ENCODE measurements around the gene GLP2R. TPM values are rescaled to one million over a fixed set of nuclear protein-coding genes. Genes with fewer than 3 reads are reported as not detected.

Gene GLP2R
- polyA plus RNA-seq, 1 of the 3 experiments (the other 2 are of a cell fraction) = not detected

- POLR2A ChIA-PET = no interaction called here
- WGBS (ENCODE audit: low lambda C conversion rate) = 12% methylated on average over 8 of the region's 8 CpGs
- no peak overlapping the region for H3K27ac ChIP-seq (ENCODE audit: low read depth in 2 of 2, low read length in 1 of 2)
Measured at GRCh38 chr17:9878786-9879525, 53.2 kb downstream of the GLP2R start.

DNA sequence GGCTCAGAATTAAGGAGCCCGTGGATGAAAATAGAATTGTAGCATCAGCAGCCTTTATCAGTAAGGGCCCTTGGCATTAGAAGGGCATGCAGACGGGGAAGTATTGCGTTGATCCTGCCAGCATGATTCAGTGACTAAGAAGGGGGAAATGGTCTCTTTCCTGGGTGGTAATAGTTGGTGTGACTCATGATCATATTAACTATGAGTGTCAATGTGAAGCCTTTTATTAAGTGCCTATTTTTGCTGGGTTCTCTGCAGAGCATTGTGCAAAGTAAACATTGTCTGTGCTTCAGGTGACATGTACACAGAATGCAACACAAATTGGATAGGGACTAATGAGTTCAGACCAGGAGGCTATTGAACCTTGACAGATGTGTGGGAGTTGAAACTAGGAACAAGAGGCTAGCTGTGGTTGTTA, 54.9 kb downstream of the GLP2R start:
- CTCF ChIA-PET = interaction anchor here (1.0 kb wide), 1 partner anchor 24 kb away, joined by 3 read pairs; no protein-coding TSS in a partner anchor
- H3K27ac ChIP-seq (ENCODE audit: low read depth in 2 of 2, low read length in 1 of 2) = no peak overlapping the region
- no peak for DNase-seq
- TF ChIP-seq TEAD4 (IDR thresholded peaks at IDR 0.05; ENCODE audit: borderline replicate concordance, insufficient read depth) (no peak), MXI1 (IDR thresholded peaks at IDR 0.05; ENCODE audit: low read depth, low read length) (no peak), SIN3A (IDR thresholded peaks at IDR 0.05; ENCODE audit: borderline replicate concordance, low read depth, low read length) (no peak), TAF1 (IDR thresholded peaks at IDR 0.05; ENCODE audit: borderline replicate concordance, low read depth, low read length) (no peak), ELF1 (IDR thresholded peaks at IDR 0.05) (no peak), MAX (IDR thresholded peaks at IDR 0.05; ENCODE audit: low read depth) (no peak), NFIC (IDR thresholded peaks at IDR 0.05; ENCODE audit: borderline replicate concordance) (no peak), EZH2phosphoT487 (IDR thresholded peaks at IDR 0.05; ENCODE audit: borderline replicate concordance, low read depth) (no peak)
- TF ChIP-seq, protein P1, sequence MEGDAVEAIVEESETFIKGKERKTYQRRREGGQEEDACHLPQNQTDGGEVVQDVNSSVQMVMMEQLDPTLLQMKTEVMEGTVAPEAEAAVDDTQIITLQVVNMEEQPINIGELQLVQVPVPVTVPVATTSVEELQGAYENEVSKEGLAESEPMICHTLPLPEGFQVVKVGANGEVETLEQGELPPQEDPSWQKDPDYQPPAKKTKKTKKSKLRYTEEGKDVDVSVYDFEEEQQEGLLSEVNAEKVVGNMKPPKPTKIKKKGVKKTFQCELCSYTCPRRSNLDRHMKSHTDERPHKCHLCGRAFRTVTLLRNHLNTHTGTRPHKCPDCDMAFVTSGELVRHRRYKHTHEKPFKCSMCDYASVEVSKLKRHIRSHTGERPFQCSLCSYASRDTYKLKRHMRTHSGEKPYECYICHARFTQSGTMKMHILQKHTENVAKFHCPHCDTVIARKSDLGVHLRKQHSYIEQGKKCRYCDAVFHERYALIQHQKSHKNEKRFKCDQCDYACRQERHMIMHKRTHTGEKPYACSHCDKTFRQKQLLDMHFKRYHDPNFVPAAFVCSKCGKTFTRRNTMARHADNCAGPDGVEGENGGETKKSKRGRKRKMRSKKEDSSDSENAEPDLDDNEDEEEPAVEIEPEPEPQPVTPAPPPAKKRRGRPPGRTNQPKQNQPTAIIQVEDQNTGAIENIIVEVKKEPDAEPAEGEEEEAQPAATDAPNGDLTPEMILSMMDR (IDR thresholded peaks at IDR 0.05) = no peak
- TF ChIP-seq, protein P2, sequence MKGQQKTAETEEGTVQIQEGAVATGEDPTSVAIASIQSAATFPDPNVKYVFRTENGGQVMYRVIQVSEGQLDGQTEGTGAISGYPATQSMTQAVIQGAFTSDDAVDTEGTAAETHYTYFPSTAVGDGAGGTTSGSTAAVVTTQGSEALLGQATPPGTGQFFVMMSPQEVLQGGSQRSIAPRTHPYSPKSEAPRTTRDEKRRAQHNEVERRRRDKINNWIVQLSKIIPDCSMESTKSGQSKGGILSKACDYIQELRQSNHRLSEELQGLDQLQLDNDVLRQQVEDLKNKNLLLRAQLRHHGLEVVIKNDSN (IDR thresholded peaks at IDR 0.05; ENCODE audit: borderline replicate concordance, low read depth) = no peak

More at GRCh38 chr17:9878786-9879525, 53.2 kb downstream of the GLP2R start:
- no peak overlapping the region for H3K4me3 ChIP-seq (ENCODE audit: low read depth in 2 of 2, low read length in 1 of 2)
- H3K9ac ChIP-seq = no peak overlapping the region
- H3F3A ChIP-seq (replicated peaks; ENCODE audit: insufficient read depth) = no peaks in the 10 kb centered on the region
- H3K9me2 ChIP-seq = no peaks in the 10 kb centered on the region
- H2AFZ ChIP-seq (ENCODE audit: low read depth) = no peak overlapping the region
- no peak for DNase-seq
- H3K4me2 ChIP-seq = no peak overlapping the region
- H3K79me2 ChIP-seq (ENCODE audit: insufficient read depth) = no peaks in the 10 kb centered on the region
- H3K36me3 ChIP-seq (replicated peaks in 1 of 2; ENCODE audit: control insufficient read depth in 1 of 2, insufficient read depth in 2 of 2, low read length in 1 of 2) = no peaks in the 10 kb centered on the region
- TF ChIP-seq FOXM1 (IDR thresholded peaks at IDR 0.05; ENCODE audit: low read depth) = no peak
- TF ChIP-seq EZH2phosphoT487 (IDR thresholded peaks at IDR 0.05; ENCODE audit: borderline replicate concordance, low read depth) = no peak
- TF ChIP-seq SMC3 (IDR thresholded peaks at IDR 0.05; ENCODE audit: low read depth, low read length) = no peak
- TF ChIP-seq GATA2 (CRISPR knock-in tag; IDR thresholded peaks at IDR 0.05) = no peak
- TF ChIP-seq FOXJ3 (CRISPR knock-in tag; IDR thresholded peaks at IDR 0.05) = no peak
- TF ChIP-seq SIN3A (IDR thresholded peaks at IDR 0.05; ENCODE audit: borderline replicate concordance, low read depth, low read length) = no peak
- no peak for TF ChIP-seq ELF1 (IDR thresholded peaks at IDR 0.05)
- no peak for TF ChIP-seq CHD2 (IDR thresholded peaks at IDR 0.05; ENCODE audit: low read length, partially characterized antibody)
- no peak for TF ChIP-seq NRF1 (IDR thresholded peaks at IDR 0.05; ENCODE audit: low read depth, low read length)
- no peak for TF ChIP-seq RAD21 (IDR thresholded peaks at IDR 0.05; ENCODE audit: low read length)
- TF ChIP-seq, protein P3, sequence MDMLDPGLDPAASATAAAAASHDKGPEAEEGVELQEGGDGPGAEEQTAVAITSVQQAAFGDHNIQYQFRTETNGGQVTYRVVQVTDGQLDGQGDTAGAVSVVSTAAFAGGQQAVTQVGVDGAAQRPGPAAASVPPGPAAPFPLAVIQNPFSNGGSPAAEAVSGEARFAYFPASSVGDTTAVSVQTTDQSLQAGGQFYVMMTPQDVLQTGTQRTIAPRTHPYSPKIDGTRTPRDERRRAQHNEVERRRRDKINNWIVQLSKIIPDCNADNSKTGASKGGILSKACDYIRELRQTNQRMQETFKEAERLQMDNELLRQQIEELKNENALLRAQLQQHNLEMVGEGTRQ (IDR thresholded peaks at IDR 0.05; ENCODE audit: borderline replicate concordance, low read depth, low read length) = no peak
- no peak for TF ChIP-seq IRF3 (IDR thresholded peaks at IDR 0.05; ENCODE audit: low read depth, low read length)
- TF ChIP-seq TCF12 (IDR thresholded peaks at IDR 0.05) = no peak
- no peak for TF ChIP-seq RFX5 (IDR thresholded peaks at IDR 0.05; ENCODE audit: low read length)
- no peak for TF ChIP-seq TAF1 (IDR thresholded peaks at IDR 0.05; ENCODE audit: borderline replicate concordance, low read depth, low read length)
- no peak for TF ChIP-seq JUND (IDR thresholded peaks at IDR 0.05)
- TF ChIP-seq, protein P2 (IDR thresholded peaks at IDR 0.05; ENCODE audit: borderline replicate concordance, low read depth) = no peak
- no peaks in the 10 kb centered on the region; the same call in 1 of the 2 replicates for H3K27me3 ChIP-seq (ENCODE audit: insufficient read depth)
- peaks cover 10% of the 10 kb centered on the region; the same call in 1 of the 2 replicates for H3K9me3 ChIP-seq
- H3K4me1 ChIP-seq (ENCODE audit: control insufficient read depth in 1 of 2, insufficient read depth in 2 of 2, low read depth in 1 of 2, low read length in 1 of 2) = no peaks in the 10 kb centered on the region
- no peaks in the 10 kb centered on the region for H4K20me1 ChIP-seq (ENCODE audit: insufficient read depth)
- CTCF ChIA-PET = interaction anchor here (0.6 kb wide), 1 partner anchor 22 kb away, joined by 3 read pairs; no protein-coding TSS in a partner anchor

More for the DNA sequence above, 54.9 kb downstream of the GLP2R start:
- Histone ChIP-seq H3K36me3 (replicated peaks in 1 of 2; ENCODE audit: control insufficient read depth in 1 of 2, insufficient read depth in 2 of 2, low read length in 1 of 2) (no peaks in the 10 kb centered on the region), H3K4me3 (ENCODE audit: low read depth in 2 of 2, low read length in 1 of 2) (no peak overlapping the region), H3K9me3 (peaks cover 10% of the 10 kb centered on the region; the same call in 1 of the 2 replicates), H3K4me2 (no peak overlapping the region), H3K27me3 (ENCODE audit: insufficient read depth) (no peaks in the 10 kb centered on the region; the same call in 1 of the 2 replicates), H3K9me2 (no peaks in the 10 kb centered on the region), H3F3A (replicated peaks; ENCODE audit: insufficient read depth) (no peaks in the 10 kb centered on the region), H2AFZ (ENCODE audit: low read depth) (no peak overlapping the region), H4K20me1 (ENCODE audit: insufficient read depth) (no peaks in the 10 kb centered on the region), H3K79me2 (ENCODE audit: insufficient read depth) (no peaks in the 10 kb centered on the region), H3K4me1 (ENCODE audit: control insufficient read depth in 1 of 2, insufficient read depth in 2 of 2, low read depth in 1 of 2, low read length in 1 of 2) (no peaks in the 10 kb centered on the region), H3K9ac (no peak overlapping the region)
- POLR2A ChIA-PET = no interaction called here
- WGBS (ENCODE audit: low lambda C conversion rate) = 0% methylated on average over 3 of the region's 3 CpGs
